Activated CD4-positive, alpha-beta T cell treated with anti-CD3 and anti-CD28 coated beads for 24 hours (primary cell): Measurements from ENCODE around the gene TCEA3.
A peak's percentile ranks its signal among the peaks of the same experiment; 100 is the strongest.
"Not testable (repeated sequence)": the region's sequence is repeated elsewhere in the genome, so short reads cannot be mapped to it uniquely, and the experiment has no call there.

Experiments
- DNase-seq, 2 donors: peaks; one replicate each; pipeline ENCODE4 v3.0.0-alpha.2; 2020; ENCODE audit warnings: low read depth in 2 of 2

Gene TCEA3

DNA sequence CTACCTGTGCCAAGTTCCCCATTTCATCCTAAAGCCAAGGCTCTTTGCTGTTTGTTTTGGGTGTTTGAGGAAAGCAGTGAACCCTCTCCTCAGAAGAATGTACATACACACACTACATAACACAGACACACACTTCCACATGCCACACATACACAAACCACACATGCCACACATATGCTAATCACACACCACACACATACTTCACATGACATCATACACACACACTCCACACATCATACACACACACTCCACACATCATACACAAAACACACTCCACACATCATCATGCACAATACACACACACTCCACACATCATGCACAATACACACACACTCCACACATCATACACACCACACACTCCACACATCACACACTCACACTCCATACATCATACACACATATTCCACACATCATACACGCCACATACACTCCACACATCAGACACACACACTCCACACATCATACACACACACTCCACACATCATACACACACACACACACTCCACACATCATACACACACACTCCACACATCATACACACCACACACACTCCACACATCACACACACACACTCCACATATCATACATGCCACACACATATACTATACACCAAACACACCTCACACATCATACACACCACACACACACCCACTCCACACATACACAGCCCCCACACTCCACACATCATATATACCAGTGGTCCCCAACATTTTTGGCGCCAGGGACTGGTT lies 32.3 kb downstream of the TCEA3 start:
- no peak for DNase-seq

DNA sequence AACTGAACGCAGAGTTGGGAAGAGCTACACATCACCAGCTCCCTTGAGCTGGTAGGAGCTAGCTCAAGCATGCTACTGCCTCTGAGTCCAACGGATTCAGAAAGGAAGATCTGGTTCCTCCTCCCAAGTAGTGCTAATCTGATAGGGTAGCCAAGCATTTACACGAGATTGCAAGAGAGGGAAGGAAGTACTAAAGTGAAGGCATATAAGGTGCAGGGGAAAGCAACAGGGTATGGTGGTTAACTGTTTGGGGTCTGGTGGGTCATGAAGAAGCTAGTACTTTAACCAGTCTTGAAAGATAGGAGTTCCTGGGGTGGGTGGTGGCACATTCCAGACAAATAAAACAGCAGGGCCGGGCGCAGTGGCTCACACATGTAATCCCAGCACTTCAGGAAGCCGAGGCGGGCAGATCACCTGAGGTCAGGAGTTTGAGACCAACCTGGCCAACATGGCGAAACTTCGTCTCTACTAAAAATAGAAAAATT lies 34.7 kb downstream of the TCEA3 start:
- DNase-seq = no peak

DNA sequence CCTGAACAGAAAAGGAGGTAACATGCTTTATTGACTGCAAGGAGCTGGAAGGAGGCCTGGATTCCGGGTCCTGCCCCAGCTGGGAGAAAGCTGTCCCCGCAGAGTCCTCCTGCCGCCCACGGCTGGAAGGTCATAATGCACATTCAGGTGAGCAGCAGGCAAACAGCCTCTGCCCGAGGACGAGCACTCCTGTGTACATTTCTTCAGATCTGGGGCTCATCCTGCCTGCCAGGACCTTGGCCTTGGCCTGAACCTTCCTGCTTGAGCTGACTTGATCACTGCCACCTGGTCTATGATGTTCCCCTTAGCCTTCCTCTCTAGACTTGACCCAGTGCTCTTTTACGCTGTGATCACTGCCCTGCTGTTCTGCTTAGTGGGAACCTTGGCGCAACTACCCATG lies 37.1 kb downstream of the TCEA3 start:
- DNase-seq = no peak

GRCh38 chr1:23385119-23385621 lies 39.4 kb downstream of the TCEA3 start:
- DNase-seq = no peak

DNA sequence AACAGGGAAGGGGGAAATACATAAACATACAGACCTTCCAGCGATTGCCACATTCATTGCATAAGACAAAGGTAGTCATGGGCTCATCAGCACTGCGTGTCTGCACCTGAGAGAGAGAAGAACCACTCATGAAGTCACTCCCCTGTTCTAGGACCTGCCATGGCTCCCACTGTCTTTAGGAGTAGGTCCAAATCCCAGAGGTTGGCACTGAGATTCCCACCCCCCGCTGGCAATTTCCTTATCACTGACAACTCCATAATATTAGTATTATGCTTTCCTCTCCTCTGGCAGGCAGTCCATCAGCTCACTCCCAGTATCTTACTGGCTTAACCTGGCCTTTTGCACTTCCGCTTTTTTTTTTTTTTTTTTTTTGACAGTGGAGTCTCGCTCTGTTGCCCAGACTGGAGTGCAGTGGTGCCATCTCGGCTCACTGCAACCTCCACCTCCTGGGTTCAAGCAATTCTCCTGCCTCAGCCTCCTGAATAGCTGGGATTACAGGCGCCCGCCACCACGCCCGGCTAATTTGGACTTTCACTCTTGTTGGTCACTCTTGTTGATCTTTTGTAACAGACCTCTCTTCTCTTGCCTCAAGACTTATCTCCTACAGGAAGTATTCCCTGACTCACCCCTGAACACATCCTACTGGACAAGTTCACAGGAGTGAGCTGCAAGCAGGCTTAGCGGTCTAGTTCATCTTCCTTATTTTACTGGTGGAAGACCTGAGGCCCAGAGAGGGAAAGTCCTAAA lies 40.1 kb downstream of the TCEA3 start:
- DNase-seq = no peak

GRCh38 chr1:23383577-23384311 lies 40.8 kb downstream of the TCEA3 start:
- no peak for DNase-seq

DNA sequence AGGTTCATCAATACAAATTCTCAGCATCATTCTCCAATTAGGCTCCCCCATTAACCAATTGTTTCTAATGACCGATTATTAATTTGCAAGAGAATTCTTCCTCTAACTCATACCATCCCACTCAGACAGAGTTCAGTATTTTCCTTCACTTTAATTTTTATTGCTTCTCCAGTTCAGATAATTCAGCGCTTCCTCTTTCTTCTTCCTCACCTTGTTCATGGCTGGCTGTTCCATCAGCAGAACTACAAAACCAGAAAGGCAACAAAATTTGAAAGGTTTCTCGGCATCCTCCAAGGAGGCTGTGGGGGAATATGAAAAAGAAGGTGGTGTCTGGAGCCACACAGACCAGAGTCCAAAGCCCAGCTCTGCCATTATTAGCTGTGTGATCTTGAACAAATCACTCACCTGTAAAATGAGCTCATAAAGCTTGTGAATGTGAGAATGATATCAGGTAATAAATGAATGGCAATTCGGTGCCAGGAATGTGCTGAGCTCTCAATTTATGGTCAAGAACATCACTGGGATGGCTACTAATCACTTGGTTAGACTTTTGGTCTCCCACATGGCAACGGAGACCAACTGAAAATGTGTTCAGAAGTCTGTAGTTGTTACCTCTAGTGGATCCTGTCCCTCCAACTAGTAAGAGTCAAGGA lies 43.2 kb downstream of the TCEA3 start:
- no peak for DNase-seq

- no peak for DNase-seq
Observed at GRCh38 chr1:23380719-23381118, 43.8 kb downstream of the TCEA3 start.

GRCh38 chr1:23380236-23380635 lies 44.3 kb downstream of the TCEA3 start:
- DNase-seq = not testable (repeated sequence)

- DNase-seq = no peak
Observed at GRCh38 chr1:23376890-23377811, 47.4 kb downstream of the TCEA3 start.

- not testable (repeated sequence) for DNase-seq
Observed at GRCh38 chr1:23374079-23374735, 50.3 kb downstream of the TCEA3 start.

- no peak for DNase-seq
Observed at GRCh38 chr1:23371987-23372880, 52.3 kb downstream of the TCEA3 start.

DNA sequence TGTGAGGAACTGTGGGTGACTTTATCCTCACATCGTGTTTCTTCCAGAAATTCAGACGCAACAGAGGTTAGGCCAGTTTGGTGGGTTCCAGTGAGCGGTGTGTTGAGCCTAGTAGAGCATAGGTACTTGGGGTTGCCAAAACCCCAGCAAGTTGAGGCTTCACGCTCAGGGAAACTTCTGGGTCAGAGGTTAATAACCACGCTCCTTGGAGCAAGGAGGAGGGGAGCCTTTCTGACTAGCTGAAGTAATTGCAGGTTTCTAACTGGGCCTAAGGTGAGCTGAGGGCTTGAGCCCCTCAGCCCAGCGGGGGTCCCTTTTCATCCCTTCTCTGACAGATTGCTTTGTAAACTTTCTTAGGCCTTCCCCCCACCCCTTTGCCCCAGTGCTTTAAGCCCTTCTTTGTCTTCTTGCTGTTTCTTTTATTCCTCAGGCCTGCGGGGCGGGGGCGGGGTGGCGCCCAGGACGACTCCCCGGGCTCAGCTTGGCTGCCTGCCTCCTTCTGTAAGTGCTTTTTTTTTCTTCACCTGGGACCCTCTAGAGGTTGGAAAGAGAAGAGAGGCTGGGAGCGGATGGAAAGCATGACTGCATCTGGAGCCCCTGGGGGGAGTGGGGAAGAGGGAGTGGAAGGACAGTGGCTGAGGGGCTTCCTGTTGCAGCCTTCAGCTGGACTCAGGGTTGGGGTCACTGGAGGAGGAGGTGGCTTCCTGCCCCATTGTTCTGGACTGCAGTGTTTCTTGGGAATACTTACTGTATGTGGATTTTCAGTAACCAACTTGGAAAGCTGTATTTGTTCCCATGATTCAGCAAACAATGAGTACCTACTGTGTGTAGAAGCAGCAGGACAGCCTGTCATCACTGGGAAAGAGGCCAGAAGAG lies 53.6 kb downstream of the TCEA3 start:
- DNase-seq = no peak

DNA sequence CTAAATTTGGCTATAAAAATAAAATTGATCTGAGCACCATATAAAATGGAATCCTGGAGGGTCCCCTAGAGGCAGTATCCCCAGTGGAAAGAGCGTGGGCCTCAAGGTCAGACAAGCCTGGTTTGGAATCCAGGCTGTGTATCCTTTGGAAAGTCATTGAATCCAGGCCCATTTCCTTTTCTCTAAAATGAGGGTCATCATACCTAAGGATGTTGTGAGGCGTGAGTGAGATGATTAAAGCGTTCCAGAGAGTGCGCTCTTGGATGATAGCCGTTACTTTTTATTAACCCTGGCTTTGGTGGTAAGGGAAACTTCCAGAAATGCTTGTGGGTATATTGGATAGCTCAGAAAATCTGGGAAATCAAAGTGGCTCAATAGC lies 54.2 kb downstream of the TCEA3 start:
- DNase-seq = no peak

- DNase-seq = no peak
Observed at GRCh38 chr1:23369335-23370013, 55.1 kb downstream of the TCEA3 start, which contains the start of gene ZNF436. ZNF436 (minus strand) TSS chr1:23369836; CDS start chr1:23368005, 1,831 bp downstream.

DNA sequence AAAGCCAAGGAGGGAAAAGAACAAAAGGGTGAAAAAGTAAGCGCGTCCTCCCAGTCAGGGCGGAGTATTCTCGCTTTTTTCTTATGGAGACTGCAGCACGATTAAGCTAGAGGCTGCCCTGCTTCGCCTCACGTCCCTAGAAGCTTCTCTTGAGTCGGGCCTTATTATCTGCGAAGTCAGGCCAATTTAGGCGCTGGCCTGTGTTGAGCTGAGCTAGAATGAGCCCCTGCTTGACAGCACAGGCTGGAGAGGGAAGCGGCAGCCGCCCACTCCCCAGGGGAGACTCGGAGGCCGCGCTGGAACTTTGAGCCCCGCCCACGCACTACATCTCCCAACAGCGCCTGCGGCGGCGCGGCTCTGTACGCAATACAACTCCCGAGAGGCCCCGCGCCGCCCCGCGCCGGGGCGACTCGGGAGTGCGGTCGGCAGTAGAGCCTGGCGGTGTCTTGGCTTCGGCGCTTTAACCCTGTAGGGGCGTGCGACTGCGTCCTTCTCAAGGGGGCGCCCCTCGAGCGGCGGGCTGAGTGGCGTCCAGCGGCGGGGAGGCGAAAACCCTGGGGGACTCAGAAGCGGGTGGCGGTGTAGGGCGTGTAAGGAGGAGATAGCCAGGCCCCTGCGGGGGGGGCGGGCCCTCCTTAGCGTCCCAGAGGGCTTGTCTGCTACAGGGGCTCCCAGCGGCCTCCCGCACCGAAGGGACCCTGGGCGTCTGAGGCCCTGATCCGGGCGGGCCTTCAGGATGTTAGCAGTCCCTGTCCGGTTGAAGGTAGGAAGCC lies 55.8 kb downstream of the TCEA3 start:
- DNase-seq = peak; percentile 80 to 86
